GM19240 (cell line): ENCODE data around the gene FAM78B.

Source experiments
- DNase-seq: peaks from one replicate; pipeline ENCODE4 v3.0.0; 2011; ENCODE audit warnings: low spot score; ENCODE audit not compliant: insufficient read length

Gene FAM78B

DNA sequence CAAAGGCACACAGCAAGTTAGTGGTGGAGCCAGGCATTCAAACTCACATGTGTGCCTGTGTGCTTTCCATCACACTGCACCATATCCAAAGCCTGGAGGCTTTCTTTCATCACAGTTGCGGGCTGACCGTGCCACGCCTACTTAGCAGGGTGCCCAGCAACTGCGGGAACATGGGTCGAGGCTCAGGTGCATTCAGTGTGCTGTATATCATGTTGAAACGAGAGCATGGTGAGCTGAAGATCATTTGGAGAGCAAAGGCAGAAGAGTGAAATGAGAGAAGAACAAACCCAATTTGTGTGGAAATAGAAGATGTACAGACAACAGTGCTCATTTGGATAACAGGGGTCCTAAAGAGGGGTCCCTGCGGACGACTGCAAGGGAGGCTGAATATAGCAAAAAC is 46.5 kb downstream of the FAM78B start:
- no peak for DNase-seq

DNA sequence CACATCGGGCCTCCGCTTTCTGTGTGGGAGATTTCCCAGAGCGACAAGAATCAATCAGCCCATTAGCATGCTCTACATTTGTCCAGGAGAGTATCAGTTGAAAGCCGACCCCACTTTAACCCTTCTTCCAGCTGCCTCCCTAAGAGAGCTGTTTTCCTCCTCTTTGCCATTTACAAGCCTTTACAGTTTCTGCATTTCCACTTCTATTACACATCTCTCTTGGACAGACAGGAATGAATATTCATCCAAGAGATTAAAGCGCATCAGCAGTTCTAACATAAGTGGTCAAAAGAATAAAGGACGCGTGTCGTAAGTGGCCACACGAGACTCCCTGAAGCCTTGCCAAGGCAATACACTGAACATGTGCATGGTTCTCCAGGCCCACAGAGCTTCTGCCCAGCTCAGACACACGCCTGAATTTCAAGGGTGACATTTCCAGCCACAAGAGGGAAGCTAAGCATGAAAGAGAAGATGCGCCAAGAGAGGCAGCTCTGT is 47.3 kb downstream of the FAM78B start:
- no peak for DNase-seq

DNA sequence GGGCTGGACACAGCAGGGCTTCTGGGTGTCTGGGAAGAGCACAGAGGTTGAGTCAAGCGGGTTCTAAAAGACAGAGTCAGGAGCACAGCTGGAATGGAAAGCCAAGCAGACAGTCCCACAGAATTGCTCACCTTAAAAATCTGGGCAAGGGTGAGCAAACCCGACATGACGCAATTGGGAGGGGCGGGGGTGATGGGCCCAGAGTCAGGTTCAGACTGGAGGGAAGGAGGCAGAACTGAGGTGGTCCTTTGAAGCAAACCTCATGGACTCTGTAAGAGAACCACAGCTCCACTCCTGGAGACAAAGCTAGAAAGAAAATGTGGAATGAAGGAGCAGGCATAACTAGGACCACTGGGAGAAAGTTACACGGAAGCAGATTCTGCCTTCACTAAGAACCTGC is 49.0 kb downstream of the FAM78B start:
- no peak for DNase-seq

DNA sequence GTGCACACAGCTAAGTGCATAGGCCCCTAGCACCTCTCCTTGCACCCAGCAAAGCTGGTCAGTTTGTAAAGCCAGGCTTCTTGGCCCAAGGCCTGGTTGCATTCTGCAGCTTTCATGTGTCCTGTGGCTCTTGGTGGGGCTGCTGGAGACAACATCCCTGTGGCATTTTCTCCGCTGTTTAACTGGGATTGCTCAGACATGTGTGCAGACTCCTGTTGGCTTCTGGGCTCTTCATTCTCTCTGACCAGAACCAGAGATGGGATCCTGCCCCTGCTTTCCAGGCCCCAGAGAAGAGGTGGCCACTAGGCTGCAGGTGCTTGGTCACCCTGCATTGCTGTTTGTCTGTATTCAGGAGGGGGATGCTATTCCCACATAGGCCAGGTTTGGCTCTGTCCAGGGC is 50.8 kb downstream of the FAM78B start:
- DNase-seq: no peak

DNA sequence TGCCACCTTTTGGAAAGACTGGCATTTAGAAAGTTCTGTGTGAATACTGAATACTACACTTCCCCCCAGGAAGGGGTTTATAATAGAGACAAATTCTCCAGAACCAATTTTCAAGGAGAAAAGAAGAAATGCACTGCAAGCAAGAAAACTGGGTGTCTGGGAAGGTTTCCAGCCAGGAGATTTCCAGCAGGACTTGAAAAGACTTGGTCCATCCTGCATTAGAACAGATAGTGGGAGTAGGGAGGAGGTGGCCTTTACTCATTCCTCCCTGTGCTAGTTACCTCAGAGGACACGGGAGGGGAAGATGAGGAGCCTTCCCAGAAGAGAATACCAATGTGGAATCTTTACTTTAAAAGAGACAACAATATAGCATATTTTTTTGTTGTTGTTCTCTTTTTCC is 52.4 kb downstream of the FAM78B start:
- DNase-seq: no peak

DNA sequence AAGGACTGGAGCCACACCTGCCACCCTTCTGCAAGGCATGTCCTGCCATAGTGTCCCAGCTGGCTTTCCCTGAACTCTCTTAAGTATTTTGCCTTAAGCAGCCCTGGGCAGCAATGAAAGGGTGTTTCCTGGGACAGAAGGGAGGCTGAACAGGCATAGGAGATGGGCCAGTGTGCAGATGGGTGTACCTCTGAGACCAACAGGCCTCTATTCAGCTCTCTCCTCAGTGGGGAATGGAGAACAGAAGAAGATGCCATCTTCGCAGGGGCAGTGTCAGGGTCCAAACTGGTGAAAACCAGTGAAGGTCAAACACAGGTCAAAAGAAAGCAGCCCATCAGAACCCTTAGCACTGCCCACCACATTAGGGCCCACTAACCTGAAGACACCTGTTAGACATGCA is 53.2 kb downstream of the FAM78B start:
- no peak for DNase-seq

DNA sequence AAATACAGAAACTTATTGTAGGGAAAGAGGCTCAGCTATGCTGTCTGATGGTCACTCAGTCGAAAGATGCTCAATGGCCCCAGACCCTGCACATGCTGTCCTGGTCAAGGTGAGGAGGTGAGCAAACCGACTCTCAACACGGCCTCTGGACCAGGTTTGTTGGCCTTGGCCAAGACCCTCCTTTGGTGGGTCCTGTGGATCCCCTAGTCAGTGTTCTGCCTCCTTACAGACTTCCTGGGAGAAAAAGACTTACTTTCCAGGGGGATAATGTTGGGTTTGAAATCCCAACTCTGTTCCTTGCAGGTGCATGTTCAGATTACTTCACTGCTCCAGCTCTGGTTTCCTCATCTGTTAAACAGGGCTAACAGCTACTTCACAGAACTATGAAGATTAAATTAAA is 53.8 kb downstream of the FAM78B start:
- DNase-seq: no peak

DNA sequence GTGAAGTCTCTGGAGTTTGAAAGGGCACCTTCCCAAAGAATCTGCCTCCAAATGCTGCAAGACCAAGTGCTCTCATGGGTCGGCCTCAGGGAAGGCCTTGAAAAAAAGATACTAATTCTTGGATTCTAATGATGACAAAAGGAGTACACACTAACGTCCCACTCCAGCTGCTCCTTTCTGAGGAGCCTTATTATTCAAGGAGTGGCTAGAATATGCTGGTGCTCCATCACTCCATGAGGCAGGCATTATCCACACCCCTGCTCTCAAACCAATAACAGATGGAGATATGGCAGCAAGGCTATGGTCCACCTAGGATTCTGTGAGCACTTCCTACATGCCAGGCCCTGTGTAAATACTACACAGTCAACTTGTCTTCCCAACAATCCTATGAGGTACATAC is 54.4 kb downstream of the FAM78B start:
- no peak for DNase-seq

DNA sequence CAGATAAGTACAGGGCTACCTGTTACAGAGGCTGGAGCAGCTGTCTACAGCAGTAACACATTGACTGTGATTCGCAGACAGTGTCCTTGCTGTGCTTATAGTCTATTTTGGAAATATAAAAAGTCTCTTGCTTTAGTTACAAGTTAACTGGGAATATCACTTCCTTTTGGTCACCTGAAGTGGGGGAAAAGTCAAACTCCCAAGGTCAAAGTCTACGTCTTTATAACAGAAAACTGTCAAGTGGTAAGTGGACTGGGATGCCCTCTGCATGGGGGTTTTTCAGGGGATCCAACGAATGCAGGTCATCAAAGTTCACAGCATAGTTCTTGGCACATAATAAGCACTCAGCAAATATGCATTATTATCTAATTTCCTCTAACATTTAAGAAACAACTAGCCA is 55.4 kb downstream of the FAM78B start:
- no peak for DNase-seq

DNA sequence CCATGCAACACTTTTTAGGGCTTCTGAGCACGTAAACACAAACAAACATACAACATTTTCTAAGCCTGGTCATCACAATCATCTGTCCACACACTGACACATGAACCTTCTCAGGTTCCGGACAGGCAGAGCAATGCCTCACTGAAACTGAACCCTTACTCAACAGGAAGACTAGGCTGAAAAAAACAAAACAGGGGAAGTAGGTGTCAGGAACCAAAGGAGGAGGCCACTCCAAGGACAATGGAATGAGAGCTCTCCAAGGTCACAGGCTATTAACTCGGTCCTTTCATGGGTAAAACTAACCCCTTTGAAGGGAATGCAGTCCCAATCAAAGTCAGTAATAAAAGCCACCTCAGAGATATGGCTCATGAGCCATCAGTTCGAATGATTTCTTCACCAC is 76.6 kb downstream of the FAM78B start:
- no peak for DNase-seq

DNA sequence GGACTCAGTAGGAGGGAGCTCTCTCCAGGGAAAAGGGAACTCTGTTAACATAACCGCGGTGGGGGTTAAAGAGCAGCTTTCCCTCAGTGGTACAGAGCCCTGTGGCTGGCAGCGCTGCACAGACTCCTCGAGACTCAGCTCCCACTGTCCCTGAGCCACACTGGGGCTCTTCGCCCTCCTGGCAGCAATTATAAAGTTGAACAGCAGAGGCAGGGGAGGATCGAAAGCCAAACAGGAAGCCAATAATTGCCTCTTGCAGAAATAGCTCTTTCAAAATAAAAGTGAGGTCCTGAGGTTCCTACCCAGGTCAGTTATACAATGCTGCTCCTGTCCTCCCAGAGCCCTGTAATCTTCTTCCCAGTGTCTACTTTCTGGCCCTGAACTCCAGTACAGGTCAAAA is 77.0 kb downstream of the FAM78B start:
- DNase-seq: peak; percentile 56

DNA sequence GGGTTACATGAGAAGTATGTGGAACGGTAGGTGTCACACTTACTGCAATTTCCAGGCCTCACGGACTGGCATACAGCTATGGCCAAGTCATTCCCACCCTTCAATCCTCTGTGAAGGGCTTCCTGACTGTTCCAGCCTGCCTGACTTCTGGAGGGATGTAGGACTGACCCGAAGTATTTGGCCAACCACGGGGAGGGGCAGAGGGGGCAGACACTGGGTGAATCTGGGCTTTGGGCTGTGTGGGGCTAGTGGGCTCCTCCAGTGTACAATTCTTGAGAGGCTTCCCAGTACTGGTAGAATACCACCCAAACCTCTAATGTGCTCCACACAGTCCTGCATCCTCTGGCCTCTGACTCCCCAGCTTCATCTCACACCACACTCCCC is 78.2 kb downstream of the FAM78B start:
- no peak for DNase-seq

DNA sequence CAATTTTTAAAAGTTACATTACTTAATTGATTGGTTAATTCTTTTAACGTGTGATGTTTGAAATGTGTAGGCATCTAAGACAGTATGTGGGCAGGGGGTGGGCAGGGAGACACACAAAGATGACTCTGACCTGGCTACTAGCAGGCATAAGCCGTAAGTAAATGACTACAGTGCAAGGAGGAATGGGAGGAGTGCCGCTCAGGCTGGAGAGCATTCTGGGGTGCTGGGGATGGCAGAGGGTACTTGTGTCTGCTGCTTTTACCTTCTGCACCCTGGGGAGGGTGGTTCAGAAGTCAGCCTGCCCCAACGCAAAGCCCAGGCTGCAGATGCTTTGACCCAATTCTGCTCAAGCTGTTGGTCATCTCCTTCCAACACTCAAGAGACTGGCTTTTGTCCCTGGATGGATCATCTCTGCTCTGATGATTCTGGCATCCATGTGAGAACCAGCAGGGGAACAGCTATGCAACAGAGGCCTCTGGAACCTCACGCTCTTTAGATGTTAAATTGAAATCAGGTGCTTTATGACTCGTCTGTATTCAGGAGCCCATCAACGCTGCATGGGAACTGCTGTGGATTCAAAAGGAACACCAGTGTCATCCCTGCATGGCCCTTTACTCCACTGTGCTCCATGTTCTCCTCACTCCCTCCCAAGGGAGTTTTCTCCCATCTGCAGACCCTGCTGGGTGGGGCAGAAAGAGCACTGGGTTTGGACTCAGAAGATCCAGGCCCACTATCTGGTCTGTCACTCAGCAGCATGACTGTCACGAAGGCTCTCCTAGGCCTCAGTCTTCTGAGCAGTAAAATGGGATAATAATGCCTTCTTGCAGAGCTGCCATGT is 78.8 kb downstream of the FAM78B start:
- DNase-seq: no peak

DNA sequence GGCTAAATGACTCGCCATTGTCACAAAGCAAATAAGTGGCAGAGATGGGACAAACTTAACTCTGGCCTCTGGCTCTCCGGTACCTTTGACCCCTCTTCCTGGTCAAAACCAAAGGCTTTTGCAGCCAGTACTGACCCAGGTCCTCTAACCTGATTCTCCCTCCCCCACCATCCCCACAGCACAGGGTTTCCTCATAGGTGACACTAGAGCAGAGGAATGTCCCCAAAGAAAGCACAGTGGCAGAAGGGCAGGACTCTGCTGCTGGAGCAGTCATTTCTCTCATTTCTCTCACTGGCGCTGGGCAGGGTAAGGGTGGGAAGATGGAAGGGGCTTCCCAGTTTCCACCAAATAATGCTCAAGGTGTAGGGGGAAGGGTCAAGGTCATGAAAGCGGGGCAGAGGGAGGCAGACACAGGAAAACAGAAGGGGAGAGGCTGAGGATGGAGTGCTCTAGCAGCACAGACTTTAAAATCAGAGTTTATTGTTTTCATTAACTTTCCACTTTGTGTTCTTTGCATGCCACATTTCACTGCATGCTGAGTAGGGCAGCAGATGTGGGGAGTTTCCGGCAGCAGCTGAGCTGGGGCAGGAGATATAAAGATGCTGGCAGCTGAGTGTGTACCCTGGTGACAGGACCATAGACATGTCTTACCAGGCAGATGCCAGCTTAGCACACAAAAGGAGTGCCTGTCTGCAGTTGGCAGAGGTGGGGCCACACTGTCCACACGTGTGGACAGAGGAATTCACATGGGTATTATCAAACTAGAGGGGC is 80.5 kb downstream of the FAM78B start:
- DNase-seq: no peak

DNA sequence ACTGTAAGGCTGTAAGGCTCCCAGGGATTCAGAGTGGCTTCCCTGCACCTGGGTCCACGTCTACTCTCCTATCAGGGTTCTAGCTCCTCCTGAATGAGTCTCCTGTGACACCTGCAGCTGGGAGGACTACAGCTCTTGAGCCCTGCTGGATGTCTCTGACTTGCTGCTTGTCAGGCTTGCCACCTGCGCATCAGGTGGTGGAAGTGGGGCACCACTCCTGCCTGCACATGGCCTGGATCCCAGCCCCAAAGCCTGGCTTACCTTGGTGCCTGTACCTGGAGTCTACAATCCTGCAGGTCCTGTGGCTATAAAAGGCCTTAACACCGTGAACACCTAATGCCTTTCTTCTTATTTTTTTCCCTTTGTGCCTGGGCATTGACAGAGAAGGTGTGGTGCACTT is 82.2 kb downstream of the FAM78B start:
- no peak for DNase-seq

DNA sequence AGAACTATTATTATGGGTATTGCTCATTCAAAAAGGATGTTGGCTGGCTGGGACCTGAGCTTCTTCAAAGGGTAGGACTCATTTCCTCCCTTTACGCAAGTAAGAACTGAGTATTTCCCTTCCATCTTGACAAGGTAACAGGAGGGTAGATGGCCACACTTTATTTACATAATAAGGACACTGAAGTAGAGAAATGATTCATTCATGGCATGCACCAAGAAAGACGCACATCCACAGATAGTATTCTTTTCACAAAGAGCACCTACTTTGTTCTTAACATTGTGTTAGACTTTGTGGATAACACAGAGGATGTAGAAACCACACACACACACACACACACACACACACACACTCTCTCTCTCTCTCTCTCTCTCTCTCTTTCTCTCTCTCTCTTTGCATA is 82.9 kb downstream of the FAM78B start:
- DNase-seq: peak; percentile 16

DNA sequence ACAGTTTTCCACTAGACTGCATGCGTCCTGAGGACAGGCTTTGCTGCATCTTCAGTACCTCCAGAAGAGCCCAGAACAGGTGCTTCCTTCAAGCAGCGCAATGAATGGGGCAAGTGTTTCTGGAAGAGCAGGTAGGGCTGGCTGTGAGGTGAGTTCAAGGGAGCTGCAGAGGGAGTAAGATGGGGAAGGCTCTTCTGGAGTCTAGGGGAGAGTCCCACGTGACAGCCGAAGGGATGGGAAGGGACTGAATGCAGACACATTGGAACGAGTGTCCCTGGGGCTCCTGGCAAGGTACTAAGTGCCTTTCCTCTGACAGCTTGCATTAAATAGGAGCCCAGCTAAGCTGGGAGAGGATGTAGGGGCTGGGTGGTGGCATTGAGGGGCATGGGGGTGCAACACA is 84.2 kb downstream of the FAM78B start:
- DNase-seq: no peak

DNA sequence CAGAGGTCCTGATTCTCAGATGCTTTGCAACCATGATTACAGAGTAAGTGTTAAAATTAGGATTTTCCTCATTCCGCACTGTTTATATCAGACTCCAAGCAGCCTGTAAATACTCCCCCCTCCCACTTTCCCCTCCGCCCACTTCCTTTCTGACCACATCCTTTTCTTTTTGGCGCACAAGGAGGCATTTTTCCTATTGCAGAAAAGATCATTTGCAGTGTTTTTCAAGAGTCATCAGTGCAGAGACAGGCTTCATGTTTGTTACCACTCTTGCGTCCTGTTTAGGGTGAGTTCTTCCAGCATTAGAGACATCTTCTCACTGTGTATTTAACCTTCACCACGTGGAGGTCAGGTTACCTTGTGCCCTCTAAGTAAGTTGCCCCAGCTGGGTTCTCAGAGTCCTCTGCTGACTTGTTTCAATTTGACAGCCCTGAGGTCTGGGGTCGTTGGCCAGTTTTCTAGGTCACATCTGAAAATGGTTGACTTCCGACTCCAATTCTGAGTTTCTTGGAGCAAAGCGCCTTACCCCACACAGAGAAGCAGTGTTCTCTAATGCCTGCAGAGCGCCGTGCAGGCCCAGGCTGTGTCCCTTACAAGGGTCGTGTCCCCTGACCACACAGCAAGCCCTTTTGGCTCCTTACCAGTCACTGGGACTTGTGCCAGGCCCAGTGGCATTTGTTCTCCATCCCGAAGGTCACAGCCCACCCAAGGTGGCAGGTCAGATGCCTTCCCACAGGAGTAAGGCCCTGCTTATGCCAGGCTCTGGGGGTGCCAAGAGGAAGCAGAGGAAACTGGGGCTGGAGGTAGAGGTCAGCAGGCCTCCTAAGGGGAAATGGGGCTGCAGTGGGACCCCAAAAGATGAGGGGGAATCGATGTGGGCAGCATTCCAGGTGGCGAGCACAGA is 85.6 kb downstream of the FAM78B start:
- no peak for DNase-seq

DNA sequence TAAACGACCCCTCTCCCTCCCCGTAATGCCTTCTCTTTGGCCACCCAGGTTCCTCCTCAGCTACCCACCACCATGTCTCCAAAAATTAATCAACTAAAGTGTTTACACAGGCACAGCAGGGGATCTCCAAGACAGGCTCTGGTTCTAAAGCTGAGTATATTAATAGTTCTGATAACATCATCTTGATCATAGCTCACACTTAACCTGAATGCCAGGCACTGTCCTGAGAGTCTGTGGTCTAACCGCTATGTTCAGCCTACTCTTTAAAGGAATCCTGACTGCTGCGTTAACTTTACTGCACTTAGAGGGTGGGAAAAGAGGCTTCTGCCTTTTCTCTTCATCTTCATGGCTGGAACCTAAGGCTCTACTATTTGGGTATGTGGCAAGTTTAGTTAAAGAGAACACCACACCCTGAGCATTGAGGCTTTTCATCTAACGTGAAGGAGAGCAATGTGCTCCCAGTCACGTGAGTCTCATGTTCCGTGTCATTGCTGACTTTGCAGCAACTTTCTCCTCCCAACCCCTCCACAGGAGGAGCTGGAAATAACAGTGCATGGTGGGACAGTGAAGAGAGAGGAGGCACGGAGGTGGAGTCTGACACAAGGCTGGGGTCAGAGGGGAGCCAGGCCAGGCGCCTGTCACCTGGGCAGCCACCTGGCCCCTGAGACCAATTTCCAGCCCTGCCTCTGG is 86.4 kb downstream of the FAM78B start:
- DNase-seq: no peak

DNA sequence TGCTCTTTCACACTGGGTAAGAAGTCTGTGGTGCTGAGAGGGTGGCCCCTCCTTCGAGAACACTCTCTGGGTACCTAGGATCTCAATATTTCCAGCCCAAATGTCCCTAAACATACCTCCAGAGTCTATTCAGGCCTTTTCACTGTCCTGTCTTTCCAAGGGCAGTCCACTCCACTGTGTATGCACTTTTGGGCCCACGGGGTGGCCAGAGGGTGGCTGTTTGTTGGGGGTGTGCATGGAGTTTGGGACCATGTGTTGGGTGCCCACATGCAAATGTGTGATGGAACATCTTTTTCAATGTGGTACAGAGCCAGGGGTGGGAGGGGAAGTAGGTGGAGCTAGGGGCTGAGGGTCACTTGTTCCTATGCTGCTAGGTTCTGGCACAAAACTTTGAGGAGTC is 87.5 kb downstream of the FAM78B start:
- no peak for DNase-seq

DNA sequence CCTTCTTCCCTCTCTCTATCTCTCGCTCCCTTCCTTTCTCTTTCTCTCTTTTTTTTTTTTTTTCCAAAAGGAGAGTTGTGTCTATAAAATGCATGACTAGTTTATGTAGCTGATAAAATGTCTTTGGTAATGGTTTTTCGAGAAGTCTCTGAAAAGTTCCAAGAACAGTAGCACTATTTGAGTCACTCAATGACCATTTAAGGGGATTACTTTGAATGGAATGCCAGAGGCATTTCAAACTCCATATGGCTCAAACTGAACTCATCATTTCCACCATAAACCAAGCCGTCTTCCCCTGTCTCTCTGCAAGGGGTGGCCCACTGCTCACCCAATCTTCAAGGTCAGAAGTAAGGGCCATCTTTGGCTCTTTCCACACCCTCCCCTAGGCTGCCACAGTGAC is 93.3 kb downstream of the FAM78B start:
- no peak for DNase-seq
